ENCODE data around the gene CPN2.

DNA sequence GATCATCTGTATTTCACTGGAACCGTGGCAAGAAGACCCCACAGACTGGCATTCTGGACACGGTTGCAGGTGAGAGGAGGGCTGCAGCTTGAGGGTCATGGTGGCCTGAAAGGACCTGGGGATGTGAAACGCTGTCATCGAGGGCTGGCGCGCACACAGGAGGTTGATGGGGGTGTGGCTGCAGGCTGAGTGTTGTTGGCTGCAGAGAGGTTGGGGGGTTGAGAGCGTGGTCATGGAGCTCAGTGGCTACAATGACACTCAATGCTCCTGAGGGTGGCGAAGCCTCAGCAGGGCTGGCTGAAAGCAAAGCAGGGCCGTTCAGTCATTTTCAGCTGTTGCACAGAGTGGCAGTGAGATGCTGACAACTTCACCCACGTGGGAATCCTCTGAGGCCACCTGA lies 21.0 kb downstream of the CPN2 start:
- no peak for TF ChIP-seq POLR2A (IDR thresholded peaks at IDR 0.05; ENCODE audit: low read depth)
- TF ChIP-seq EP300 (IDR thresholded peaks at IDR 0.05): no peak
- TF ChIP-seq CTCF (IDR thresholded peaks at IDR 0.05): no peak
- TF ChIP-seq POLR2AphosphoS5 (IDR thresholded peaks at IDR 0.05): no peak

Data from esophagus muscularis mucosa (tissue), 4 donors.